ENCODE measurements around the gene GJC3.

GJC3 gene

GRCh38 chr7:99899830-99900519, 29.4 kb downstream of the GJC3 start:
- Histone ChIP-seq H3K27me3 (replicated peaks; ENCODE audit: control insufficient read depth, insufficient read depth, low read length) (no peaks in the 10 kb centered on the region), H3K4me3 (replicated peaks; ENCODE audit: low read depth, low read length) (no peak overlapping the region), H3K36me3 (ENCODE audit: control insufficient read depth, insufficient read depth, low read length) (peaks cover 22% of the 10 kb centered on the region)
- DNase-seq (ENCODE audit: extremely low read depth, insufficient read length): no peak
- TF ChIP-seq CTCF (IDR thresholded peaks at IDR 0.05; ENCODE audit: insufficient read depth, low read length, poor library complexity, severe bottlenecking): no peak

GRCh38 chr7:99898836-99899235, 30.6 kb downstream of the GJC3 start:
- Histone ChIP-seq H3K36me3 (ENCODE audit: control insufficient read depth, insufficient read depth, low read length) (peaks cover 22% of the 10 kb centered on the region), H3K27me3 (replicated peaks; ENCODE audit: control insufficient read depth, insufficient read depth, low read length) (no peaks in the 10 kb centered on the region), H3K4me3 (replicated peaks; ENCODE audit: low read depth, low read length) (no peak overlapping the region)
- no peak for TF ChIP-seq CTCF (IDR thresholded peaks at IDR 0.05; ENCODE audit: insufficient read depth, low read length, poor library complexity, severe bottlenecking)
- no peak for DNase-seq (ENCODE audit: extremely low read depth, insufficient read length)

- Histone ChIP-seq H3K27me3 (replicated peaks; ENCODE audit: control insufficient read depth, insufficient read depth, low read length) (no peaks in the 10 kb centered on the region), H3K36me3 (ENCODE audit: control insufficient read depth, insufficient read depth, low read length) (peaks cover 16% of the 10 kb centered on the region), H3K4me3 (replicated peaks; ENCODE audit: low read depth, low read length) (no peak overlapping the region)
- TF ChIP-seq CTCF (IDR thresholded peaks at IDR 0.05; ENCODE audit: insufficient read depth, low read length, poor library complexity, severe bottlenecking): no peak
- no peak for DNase-seq (ENCODE audit: extremely low read depth, insufficient read length)
Measured at GRCh38 chr7:99898023-99898357, 31.4 kb downstream of the GJC3 start.

GRCh38 chr7:99897322-99898022, 31.9 kb downstream of the GJC3 start:
- no peak for TF ChIP-seq CTCF (IDR thresholded peaks at IDR 0.05; ENCODE audit: insufficient read depth, low read length, poor library complexity, severe bottlenecking)
- Histone ChIP-seq H3K4me3 (replicated peaks; ENCODE audit: low read depth, low read length) (no peak overlapping the region), H3K27me3 (replicated peaks; ENCODE audit: control insufficient read depth, insufficient read depth, low read length) (no peaks in the 10 kb centered on the region), H3K36me3 (ENCODE audit: control insufficient read depth, insufficient read depth, low read length) (peaks cover 13% of the 10 kb centered on the region)
- peak; percentile 11 for DNase-seq (ENCODE audit: extremely low read depth, insufficient read length)

- no peak for DNase-seq (ENCODE audit: extremely low read depth, insufficient read length)
Measured at GRCh38 chr7:99894738-99895137, 34.7 kb downstream of the GJC3 start.

More at GRCh38 chr7:99894738-99895137, 34.7 kb downstream of the GJC3 start:
- no peak for TF ChIP-seq CTCF (IDR thresholded peaks at IDR 0.05; ENCODE audit: insufficient read depth, low read length, poor library complexity, severe bottlenecking)
- Histone ChIP-seq H3K27me3 (replicated peaks; ENCODE audit: control insufficient read depth, insufficient read depth, low read length) (no peaks in the 10 kb centered on the region), H3K36me3 (ENCODE audit: control insufficient read depth, insufficient read depth, low read length) (peaks cover 4% of the 10 kb centered on the region), H3K4me3 (replicated peaks; ENCODE audit: low read depth, low read length) (no peak overlapping the region)

Measured in GM06990 (cell line).